ENCODE results near the gene CDHR1.

- no peak for TF ChIP-seq CTCF (conservative IDR thresholded peaks at IDR 0.05)
- TF ChIP-seq EZH2 (IDR thresholded peaks at IDR 0.05; ENCODE audit: low read depth): no peak
These were observed 30.3 kb upstream of the CDHR1 start for GRCh38 chr10:84163996-84164395.

All from PC-9 (cell line).